ENCODE data around the gene ASTN2. TPM values are rescaled to one million over a fixed set of nuclear protein-coding genes. Genes with fewer than 3 reads are reported as not detected.

The ASTN2 gene
- total RNA-seq, 1 donor from 2014 or later: 10.0 TPM

GRCh38 chr9:117286245-117286644 is 128.6 kb downstream of the ASTN2 start:
- H3K36me3 Mint-ChIP-seq (ENCODE audit: low read depth, unreplicated experiment): no peaks in the 10 kb centered on the region
- no peak for TF ChIP-seq CTCF (IDR thresholded peaks at IDR 0.05; ENCODE audit: unreplicated experiment)
- H3K27me3 Mint-ChIP-seq (ENCODE audit: unreplicated experiment): peaks cover 1% of the 10 kb centered on the region
- DNase-seq (ENCODE audit: low spot score): no peak
- no peak overlapping the region for H3K4me3 Mint-ChIP-seq (ENCODE audit: unreplicated experiment)
- H3K27ac Mint-ChIP-seq (ENCODE audit: unreplicated experiment): no peak overlapping the region
- H3K9me3 Mint-ChIP-seq (ENCODE audit: unreplicated experiment): no peaks in the 10 kb centered on the region
- H3K4me1 Mint-ChIP-seq (ENCODE audit: unreplicated experiment): no peaks in the 10 kb centered on the region

- Mint-ChIP-seq H3K36me3 (ENCODE audit: low read depth, unreplicated experiment) (no peaks in the 10 kb centered on the region), H3K9me3 (ENCODE audit: unreplicated experiment) (no peaks in the 10 kb centered on the region), H3K27ac (ENCODE audit: unreplicated experiment) (no peak overlapping the region), H3K27me3 (ENCODE audit: unreplicated experiment) (peaks cover 1% of the 10 kb centered on the region), H3K4me3 (ENCODE audit: unreplicated experiment) (no peak overlapping the region), H3K4me1 (ENCODE audit: unreplicated experiment) (no peaks in the 10 kb centered on the region)
- no peak for DNase-seq (ENCODE audit: low spot score)
- no peak for TF ChIP-seq CTCF (IDR thresholded peaks at IDR 0.05; ENCODE audit: unreplicated experiment)
Observed at GRCh38 chr9:117284414-117284813, 130.4 kb downstream of the ASTN2 start.

- Mint-ChIP-seq H3K27ac (ENCODE audit: unreplicated experiment) (no peak overlapping the region), H3K4me3 (ENCODE audit: unreplicated experiment) (no peak overlapping the region), H3K36me3 (ENCODE audit: low read depth, unreplicated experiment) (no peaks in the 10 kb centered on the region), H3K4me1 (ENCODE audit: unreplicated experiment) (no peaks in the 10 kb centered on the region), H3K9me3 (ENCODE audit: unreplicated experiment) (no peaks in the 10 kb centered on the region), H3K27me3 (ENCODE audit: unreplicated experiment) (peaks cover 1% of the 10 kb centered on the region)
- DNase-seq (ENCODE audit: low spot score): no peak
- no peak for TF ChIP-seq CTCF (IDR thresholded peaks at IDR 0.05; ENCODE audit: unreplicated experiment)
Observed at GRCh38 chr9:117282541-117282940, 132.3 kb downstream of the ASTN2 start.

GRCh38 chr9:117278471-117279035 is 136.3 kb downstream of the ASTN2 start:
- no peak overlapping the region for H3K4me3 Mint-ChIP-seq (ENCODE audit: unreplicated experiment)
- TF ChIP-seq CTCF (IDR thresholded peaks at IDR 0.05; ENCODE audit: unreplicated experiment): no peak
- no peaks in the 10 kb centered on the region for H3K9me3 Mint-ChIP-seq (ENCODE audit: unreplicated experiment)
- no peak overlapping the region for H3K27ac Mint-ChIP-seq (ENCODE audit: unreplicated experiment)
- peaks cover 1% of the 10 kb centered on the region for H3K27me3 Mint-ChIP-seq (ENCODE audit: unreplicated experiment)
- no peak for DNase-seq (ENCODE audit: low spot score)
- no peaks in the 10 kb centered on the region for H3K4me1 Mint-ChIP-seq (ENCODE audit: unreplicated experiment)
- no peaks in the 10 kb centered on the region for H3K36me3 Mint-ChIP-seq (ENCODE audit: low read depth, unreplicated experiment)

- H3K9me3 Mint-ChIP-seq (ENCODE audit: unreplicated experiment): no peaks in the 10 kb centered on the region
- no peak overlapping the region for H3K4me3 Mint-ChIP-seq (ENCODE audit: unreplicated experiment)
- no peak for DNase-seq (ENCODE audit: low spot score)
- H3K27ac Mint-ChIP-seq (ENCODE audit: unreplicated experiment): no peak overlapping the region
- H3K4me1 Mint-ChIP-seq (ENCODE audit: unreplicated experiment): no peaks in the 10 kb centered on the region
- no peaks in the 10 kb centered on the region for H3K36me3 Mint-ChIP-seq (ENCODE audit: low read depth, unreplicated experiment)
- no peak for TF ChIP-seq CTCF (IDR thresholded peaks at IDR 0.05; ENCODE audit: unreplicated experiment)
- H3K27me3 Mint-ChIP-seq (ENCODE audit: unreplicated experiment): peaks cover 1% of the 10 kb centered on the region
Observed at GRCh38 chr9:117278020-117278419, 136.8 kb downstream of the ASTN2 start.
